22Rv1 (cell line): ENCODE results near the gene PATJ.

ENCODE experiments used
- H3K27ac ChIP-seq: fragments of 450-650 bp; 2 replicates; pipeline ENCODE4 v1.5.1; 2017
- CTCF ChIP-seq: fragments of 450-650 bp; IDR thresholded peaks from 2 replicates; pipeline ENCODE4 v1.5.1; 2017; ENCODE audit warnings: mild to moderate bottlenecking
- ZFX ChIP-seq: fragments of 450-650 bp; IDR thresholded peaks from 2 replicates; pipeline ENCODE4 v1.6.1; 2017; ENCODE audit warnings: antibody characterized with exemption, borderline replicate concordance

The PATJ gene

GRCh38 chr1:62221171-62221570, 478.9 kb downstream of the PATJ start:
- no peak overlapping the region for H3K27ac ChIP-seq
- TF ChIP-seq ZFX (no peak), CTCF (no peak)

- no peak overlapping the region for H3K27ac ChIP-seq
- TF ChIP-seq ZFX (no peak), CTCF (no peak)
Observed at GRCh38 chr1:62222321-62222720, 480.0 kb downstream of the PATJ start.

- no peak overlapping the region for H3K27ac ChIP-seq
- TF ChIP-seq ZFX, result no peak
- TF ChIP-seq CTCF, result no peak
Observed at GRCh38 chr1:62224182-62224581, 481.9 kb downstream of the PATJ start.

GRCh38 chr1:62227496-62227895, 485.2 kb downstream of the PATJ start:
- no peak overlapping the region for H3K27ac ChIP-seq
- TF ChIP-seq CTCF, result no peak
- no peak for TF ChIP-seq ZFX
